Measurements from ENCODE around the gene PSMB7.

- TF ChIP-seq MXI1 (IDR thresholded peaks at IDR 0.05; ENCODE audit: borderline replicate concordance, low read depth, low read length) (no peak), ZNF780A (CRISPR knock-in tag; IDR thresholded peaks at IDR 0.05) (no peak), ZNF768 (CRISPR knock-in tag; IDR thresholded peaks at IDR 0.05) (no peak), ZNF232 (CRISPR knock-in tag; IDR thresholded peaks at IDR 0.05; ENCODE audit: borderline replicate concordance) (no peak), PAWR (CRISPR knock-in tag; IDR thresholded peaks at IDR 0.05; ENCODE audit: borderline replicate concordance) (no peak), ZNF788 (CRISPR knock-in tag; IDR thresholded peaks at IDR 0.05; ENCODE audit: borderline replicate concordance) (no peak)
Measured at GRCh38 chr9:124409410-124409809, 5.8 kb downstream of the PSMB7 start.
